ENCODE data around the gene SUV39H1.

GRCh38 chrX:48648336-48648751 lies 48.2 kb upstream of the SUV39H1 start:
- TF ChIP-seq CTCF (IDR thresholded peaks at IDR 0.05): peak; percentile 39
- no peak for TF ChIP-seq EZH2 (IDR thresholded peaks at IDR 0.05)
- no peak for TF ChIP-seq EZH2phosphoT487 (IDR thresholded peaks at IDR 0.05)
